A549 (cell line): ENCODE results near the gene LYST. TPM values are rescaled to one million over a fixed set of nuclear protein-coding genes. Genes with fewer than 3 reads are reported as not detected.

Experiments
- ATAC-seq, 2 experiments: fragments of 200-7000 bp in 1 of 2; fragments of >200 bp in 1 of 2; cut with Nextera tagmentation in 1 of 2; cut with Tn5 transposase in 1 of 2; 3 replicates each; pipeline versions ENCODE4 v1.8.0 to v1.9.1; 2018 to 2020; ENCODE audit warnings: mild to moderate bottlenecking in 1 of 2, moderate library complexity in 1 of 2
- CTCF ChIA-PET: fragments of 300-600 bp; sonication (Branson Sonifier 250); formaldehyde crosslinking; extraction: SDS; loops from one replicate; lab custom pipeline; 2021; ENCODE audit warnings: antibody characterized with exemption, inconsistent platforms; lab: Yijun Ruan, JAX
- POLR2A ChIA-PET: fragments of 350-600 bp; formaldehyde crosslinking; extraction: SDS; loops from one replicate; lab custom pipeline; 2021; ENCODE audit warnings: antibody characterized with exemption, inconsistent platforms; lab: Yijun Ruan, JAX
- DNase-seq, 2 experiments: peaks; one replicate each; pipeline versions ENCODE4 v3.0.0 to v3.0.0-alpha.2; 2011 to 2016; ENCODE audit warnings: low read depth in 1 of 2, low spot score in 1 of 2
- FAIRE-seq: peaks from 2 replicates; lab custom pipeline; 2011; peaks lifted over from hg19 to GRCh38; lab: Jason Lieb, UNC
- H3K27ac ChIP-seq, 2 experiments: fragments of >200 bp; sonication (Bioruptor Twin); formaldehyde crosslinking; 3 replicates each; pipeline ENCODE4 v1.5.1; 2016 to 2017
- H3K4me1 ChIP-seq: fragments of >200 bp; sonication (Bioruptor Twin); formaldehyde crosslinking; 3 replicates; pipeline ENCODE4 v1.6.1; 2016
- H3K4me2 ChIP-seq: fragments of >200 bp; sonication (Bioruptor Twin); formaldehyde crosslinking; 3 replicates; pipeline ENCODE4 v1.6.1; 2016
- H3K4me3 ChIP-seq: fragments of >200 bp; sonication (Bioruptor Twin); formaldehyde crosslinking; 3 replicates; pipeline ENCODE4 v1.5.1; 2016
- H3K9me3 ChIP-seq: fragments of >200 bp; sonication (Bioruptor Twin); formaldehyde crosslinking; 3 replicates; pipeline ENCODE4 v1.6.1; 2016
- BCL3 ChIP-seq: fragments of >200 bp; sonication (Bioruptor Twin); formaldehyde crosslinking; IDR thresholded peaks from 3 replicates; pipeline ENCODE4 v1.6.1; 2016
- CTCF ChIP-seq: fragments of >200 bp; sonication (Bioruptor Twin); formaldehyde crosslinking; IDR thresholded peaks from 3 replicates; pipeline ENCODE4 v1.5.1; 2016
- EHMT2 ChIP-seq: fragments of 200-600 bp; sonication (generic); IDR thresholded peaks from 2 replicates; pipeline ENCODE4 v1.6.1; 2016; ENCODE audit warnings: antibody characterized with exemption, low read depth, mild to moderate bottlenecking, moderate library complexity
- ESRRA ChIP-seq: fragments of 150-350 bp; IDR thresholded peaks from 2 replicates; pipeline ENCODE4 v1.6.1; 2014; ENCODE audit warnings: mild to moderate bottlenecking, low read length, borderline replicate concordance
- FOSL2 ChIP-seq, 2 experiments: fragments of 450-650 bp in 1 of 2; fragments of >200 bp in 1 of 2; sonication (Bioruptor Twin) in 1 of 2; formaldehyde crosslinking; IDR thresholded peaks; 2 replicates each; pipeline versions ENCODE4 v1.5.0 to v1.6.1; 2016 to 2020; ENCODE audit warnings: mild to moderate bottlenecking in 1 of 2, moderate library complexity in 1 of 2
- FOXS1 ChIP-seq: fragments of 250-450 bp; sonication (Bioruptor Pico); IDR thresholded peaks from 2 replicates; pipeline ENCODE4 v1.5.0; 2020; ENCODE audit warnings: mild to moderate bottlenecking, moderate library complexity
- HES2 ChIP-seq: fragments of >200 bp; sonication (Bioruptor Twin); formaldehyde crosslinking; IDR thresholded peaks from 2 replicates; pipeline ENCODE4 v1.6.1; 2016
- HEYL ChIP-seq: fragments of 250-450 bp; sonication (Bioruptor Pico); IDR thresholded peaks from 2 replicates; pipeline ENCODE4 v1.8.0; 2021; ENCODE audit warnings: mild to moderate bottlenecking, moderate library complexity
- JUN ChIP-seq, 2 experiments: fragments of >200 bp; sonication (Bioruptor Twin); formaldehyde crosslinking; IDR thresholded peaks; 2 replicates in 1 of 2; 3 replicates in 1 of 2; pipeline ENCODE4 v1.6.1; 2016 to 2017
- MYC ChIP-seq: IDR thresholded peaks from 2 replicates; pipeline ENCODE4 v1.6.1; 2012; ENCODE audit warnings: mild to moderate bottlenecking, inconsistent platforms, low read length, improper control_type of control experiment, borderline replicate concordance
- REST ChIP-seq: fragments of 200-600 bp; sonication (generic); IDR thresholded peaks from 2 replicates; pipeline ENCODE4 v1.6.1; 2016; ENCODE audit warnings: antibody characterized with exemption, mild to moderate bottlenecking, moderate library complexity
- RFX5 ChIP-seq: fragments of 450-650 bp; IDR thresholded peaks from 2 replicates; pipeline ENCODE4 v1.7.1; 2014; ENCODE audit warnings: antibody characterized with exemption, mild to moderate bottlenecking, moderate library complexity
- RNF2 ChIP-seq: fragments of 200-600 bp; sonication (generic); IDR thresholded peaks from 2 replicates; pipeline ENCODE4 v1.6.1; 2016; ENCODE audit warnings: low read depth, mild to moderate bottlenecking, antibody characterized with exemption, moderate library complexity, borderline replicate concordance
- SREBF2 ChIP-seq: fragments of 450-650 bp; IDR thresholded peaks from 2 replicates; pipeline ENCODE4 v1.6.1; 2014; ENCODE audit warnings: mild to moderate bottlenecking, moderate library complexity
- WGBS: methylation state at CpG from one replicate; pipeline ENCODE4 v1.1.6; 2017; ENCODE audit errors: missing lambda C conversion rate; 5-methylcytosine and 5-hydroxymethylcytosine counted together
- polyA plus RNA-seq, 4 experiments: library from polyadenylated mRNA; depleted of rRNA in 3 of 4; stranded (reverse); fragments of >200 nt; fragmentation: RNase III in 1 of 4; extraction: RNeasy Plus Mini Kit Qiagen cat#74134 plus additional on column Dnase treatment in 1 of 4; gene quantifications; 2 replicates in 3 of 4; 3 replicates in 1 of 4; pipeline ENCODE4 v1.2.3, GENCODE V29; 2011 to 2017

The LYST gene
- polyA plus RNA-seq, 2 of the 4 experiments (the other 2 are of a cell fraction): 2.5 to 9.4 TPM

- TF ChIP-seq JUN (IDR thresholded peaks at IDR 0.05) (peak; percentile 42 to 43; a peak in 2 of 5 replicates), FOSL2 (IDR thresholded peaks at IDR 0.05) (peak; percentile 64), FOSL2 (CRISPR knock-in tag; IDR thresholded peaks at IDR 0.05) (peak; percentile 44), EHMT2 (no peak)
- TF ChIP-seq, all 56 proteins: peak for 8
Measured at GRCh38 chr1:235908742-235909520, 42.2 kb upstream of the LYST start (continued).

- Histone ChIP-seq H3K4me3 (no peak overlapping the region), H3K9me3 (no peaks in the 10 kb centered on the region), H3K27ac (peak overlapping the region; percentile 77 to 90; a peak in 5 of 6 replicates), H3K4me1 (peaks cover 52% of the 10 kb centered on the region), H3K4me2 (peak overlapping the region; percentile 85; the same call in 1 of the 3 replicates)
- ChIA-PET CTCF (interaction anchor here (1.7 to 4.8 kb wide), 3 partner anchors 11 to 64 kb away, joined by 3 to 33 read pairs (median 30); partner anchors contain the start of gene LYST), POLR2A (no interaction called here)
- WGBS: 96% methylated on average over 3 of the region's 3 CpGs
- ATAC-seq: no peak
- no peak for TF ChIP-seq ESRRA
- TF ChIP-seq MYC: no peak
- TF ChIP-seq CTCF: no peak
- no peak for TF ChIP-seq HEYL (CRISPR knock-in tag)
- no peak for TF ChIP-seq BCL3
- no peak for TF ChIP-seq FOXS1 (CRISPR knock-in tag)
- TF ChIP-seq RFX5: no peak
- no peak for TF ChIP-seq SREBF2
- TF ChIP-seq REST: no peak
- no peak for TF ChIP-seq HES2
- TF ChIP-seq RNF2: no peak
- DNase-seq: no peak
- FAIRE-seq: no peak
Measured at GRCh38 chr1:235907897-235908240, 41.2 kb upstream of the LYST start.
